ENCODE measurements around the gene SHF.

Gene SHF

DNA sequence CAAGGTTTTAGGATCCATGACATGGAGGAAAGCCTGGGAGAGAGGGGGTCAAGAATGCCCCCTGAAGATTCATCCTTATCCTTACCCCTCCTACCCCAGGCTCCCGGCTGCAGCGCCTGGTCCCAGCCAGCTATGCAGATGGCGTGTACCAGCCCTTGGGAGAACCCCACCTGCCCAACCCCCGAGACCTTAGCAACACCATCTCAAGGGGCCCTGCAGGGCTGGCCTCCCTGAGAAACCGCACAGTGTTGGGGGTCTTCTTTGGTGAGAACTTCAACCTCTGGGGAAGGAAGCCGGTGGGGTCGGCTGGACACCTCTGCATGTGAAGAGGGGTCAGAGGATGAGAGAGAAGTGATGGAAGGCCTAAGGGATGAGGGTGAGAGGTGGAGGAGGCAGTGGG is 53.7 kb downstream of the SHF start:
- TF ChIP-seq, protein P1, sequence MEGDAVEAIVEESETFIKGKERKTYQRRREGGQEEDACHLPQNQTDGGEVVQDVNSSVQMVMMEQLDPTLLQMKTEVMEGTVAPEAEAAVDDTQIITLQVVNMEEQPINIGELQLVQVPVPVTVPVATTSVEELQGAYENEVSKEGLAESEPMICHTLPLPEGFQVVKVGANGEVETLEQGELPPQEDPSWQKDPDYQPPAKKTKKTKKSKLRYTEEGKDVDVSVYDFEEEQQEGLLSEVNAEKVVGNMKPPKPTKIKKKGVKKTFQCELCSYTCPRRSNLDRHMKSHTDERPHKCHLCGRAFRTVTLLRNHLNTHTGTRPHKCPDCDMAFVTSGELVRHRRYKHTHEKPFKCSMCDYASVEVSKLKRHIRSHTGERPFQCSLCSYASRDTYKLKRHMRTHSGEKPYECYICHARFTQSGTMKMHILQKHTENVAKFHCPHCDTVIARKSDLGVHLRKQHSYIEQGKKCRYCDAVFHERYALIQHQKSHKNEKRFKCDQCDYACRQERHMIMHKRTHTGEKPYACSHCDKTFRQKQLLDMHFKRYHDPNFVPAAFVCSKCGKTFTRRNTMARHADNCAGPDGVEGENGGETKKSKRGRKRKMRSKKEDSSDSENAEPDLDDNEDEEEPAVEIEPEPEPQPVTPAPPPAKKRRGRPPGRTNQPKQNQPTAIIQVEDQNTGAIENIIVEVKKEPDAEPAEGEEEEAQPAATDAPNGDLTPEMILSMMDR (IDR thresholded peaks at IDR 0.05; ENCODE audit: low read depth, low read length), result no peak
- TF ChIP-seq EZH2phosphoT487 (IDR thresholded peaks at IDR 0.05; ENCODE audit: low read depth), result no peak
- H3K9ac ChIP-seq (ENCODE audit: low read length), result no peak overlapping the region
- no peaks in the 10 kb centered on the region for H3K79me2 ChIP-seq (ENCODE audit: low read length)
- H3K27me3 ChIP-seq (ENCODE audit: low read depth, low read length), result no peaks in the 10 kb centered on the region
- no peaks in the 10 kb centered on the region for H3K4me1 ChIP-seq (ENCODE audit: low read length)
- H3K27ac ChIP-seq (ENCODE audit: low read length), result no peak overlapping the region
- H3K4me2 ChIP-seq (ENCODE audit: low read length), result no peak overlapping the region
- no peak overlapping the region for H2AFZ ChIP-seq (ENCODE audit: low read depth, low read length)
- H3K9me3 ChIP-seq (ENCODE audit: insufficient read depth, low read length), result no peaks in the 10 kb centered on the region
- H3K36me3 ChIP-seq (replicated peaks; ENCODE audit: low read depth, low read length), result no peaks in the 10 kb centered on the region
- H4K20me1 ChIP-seq (ENCODE audit: insufficient read depth, low read length), result no peaks in the 10 kb centered on the region
- H3K4me3 ChIP-seq (ENCODE audit: low read length), result no peak overlapping the region

DNA sequence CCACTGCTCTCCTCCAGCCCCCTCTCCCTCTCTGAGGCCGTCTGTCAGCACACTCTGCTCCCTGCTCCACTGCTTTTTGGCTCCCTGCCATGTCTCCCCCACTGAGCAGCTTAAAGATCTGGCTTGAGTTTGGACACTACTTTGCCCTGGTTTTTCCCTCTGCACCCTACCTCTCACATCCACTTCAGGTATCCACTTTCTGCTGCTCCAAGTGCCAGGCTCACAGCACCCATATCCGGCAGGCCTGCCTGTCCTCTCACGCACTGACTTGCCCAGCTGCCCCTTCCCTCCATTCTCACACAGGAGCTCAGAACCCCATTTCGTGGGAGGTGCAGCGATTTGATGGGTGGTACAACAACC is 54.2 kb downstream of the SHF start:
- Histone ChIP-seq H2AFZ (ENCODE audit: low read depth, low read length) (no peak overlapping the region), H3K79me2 (ENCODE audit: low read length) (no peaks in the 10 kb centered on the region), H4K20me1 (ENCODE audit: insufficient read depth, low read length) (no peaks in the 10 kb centered on the region), H3K27me3 (ENCODE audit: low read depth, low read length) (no peaks in the 10 kb centered on the region), H3K9ac (ENCODE audit: low read length) (no peak overlapping the region), H3K27ac (ENCODE audit: low read length) (no peak overlapping the region), H3K36me3 (replicated peaks; ENCODE audit: low read depth, low read length) (no peaks in the 10 kb centered on the region), H3K4me3 (ENCODE audit: low read length) (no peak overlapping the region), H3K9me3 (ENCODE audit: insufficient read depth, low read length) (no peaks in the 10 kb centered on the region), H3K4me1 (ENCODE audit: low read length) (no peaks in the 10 kb centered on the region), H3K4me2 (ENCODE audit: low read length) (no peak overlapping the region)
- TF ChIP-seq EZH2phosphoT487 (IDR thresholded peaks at IDR 0.05; ENCODE audit: low read depth), result no peak

DNA sequence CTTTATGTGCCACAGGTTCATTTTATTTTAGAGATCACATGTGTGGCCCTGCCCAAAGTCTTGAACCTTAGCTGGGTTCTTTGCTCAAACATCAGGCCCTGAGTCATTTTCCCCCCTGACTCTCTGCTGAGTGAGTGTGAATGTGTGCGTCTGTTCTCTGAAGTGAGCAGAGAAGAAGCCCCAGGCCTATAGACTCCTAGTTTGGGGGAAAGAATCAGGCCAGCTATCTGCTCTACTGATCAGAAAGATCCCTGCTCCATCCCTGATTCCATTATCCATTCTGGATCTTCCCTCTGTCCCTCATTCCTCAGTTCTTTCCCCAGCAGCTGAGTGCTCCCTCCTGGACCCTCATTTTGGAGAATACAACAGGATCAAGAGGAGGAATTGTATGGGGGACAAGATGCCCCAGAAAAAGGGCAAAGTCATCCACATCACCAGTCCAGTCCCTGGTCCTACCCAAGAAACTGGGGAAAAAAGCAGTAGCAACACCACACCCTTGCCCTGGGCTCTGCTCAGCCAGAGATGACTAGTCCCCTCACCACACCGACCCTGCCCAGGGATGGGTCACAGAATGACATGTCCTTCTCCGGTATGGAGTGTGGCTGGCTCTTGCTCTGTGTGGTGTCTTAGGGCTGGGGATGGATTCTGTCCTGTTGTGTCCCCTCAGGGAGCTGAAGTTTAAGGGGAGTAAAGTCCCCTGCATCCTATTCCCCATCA is 54.8 kb downstream of the SHF start:
- Histone ChIP-seq H3K79me2 (ENCODE audit: low read length) (no peaks in the 10 kb centered on the region), H3K27ac (ENCODE audit: low read length) (no peak overlapping the region), H3K9me3 (ENCODE audit: insufficient read depth, low read length) (no peaks in the 10 kb centered on the region), H3K4me1 (ENCODE audit: low read length) (no peaks in the 10 kb centered on the region), H3K27me3 (ENCODE audit: low read depth, low read length) (no peaks in the 10 kb centered on the region), H4K20me1 (ENCODE audit: insufficient read depth, low read length) (no peaks in the 10 kb centered on the region), H3K4me2 (ENCODE audit: low read length) (no peak overlapping the region), H3K9ac (ENCODE audit: low read length) (no peak overlapping the region), H3K4me3 (ENCODE audit: low read length) (no peak overlapping the region), H3K36me3 (replicated peaks; ENCODE audit: low read depth, low read length) (no peaks in the 10 kb centered on the region), H2AFZ (ENCODE audit: low read depth, low read length) (no peak overlapping the region)
- no peak for TF ChIP-seq EZH2phosphoT487 (IDR thresholded peaks at IDR 0.05; ENCODE audit: low read depth)

DNA sequence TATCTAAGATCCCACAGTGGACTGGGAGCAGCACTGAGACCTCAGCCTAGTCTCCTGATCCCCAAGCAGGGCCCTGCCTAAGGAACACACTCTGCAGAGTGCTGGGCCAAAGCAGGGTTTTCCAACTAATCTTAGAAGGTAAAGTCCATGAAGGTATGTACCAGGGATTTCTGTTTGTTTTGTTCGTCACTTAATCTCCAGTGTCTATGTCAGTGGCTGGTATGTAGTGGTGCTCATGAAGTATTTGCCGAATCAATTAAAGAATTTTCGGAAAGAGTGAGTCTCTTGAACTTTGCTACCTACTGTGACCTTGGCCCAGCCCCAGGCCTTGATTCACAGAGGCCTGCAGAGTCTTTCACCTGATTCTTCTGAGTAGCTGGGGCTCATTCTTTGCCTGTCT is 56.3 kb downstream of the SHF start:
- Histone ChIP-seq H3K9me3 (ENCODE audit: insufficient read depth, low read length) (no peaks in the 10 kb centered on the region), H3K27ac (ENCODE audit: low read length) (no peak overlapping the region), H3K4me3 (ENCODE audit: low read length) (no peak overlapping the region), H4K20me1 (ENCODE audit: insufficient read depth, low read length) (no peaks in the 10 kb centered on the region), H3K27me3 (ENCODE audit: low read depth, low read length) (no peaks in the 10 kb centered on the region), H3K9ac (ENCODE audit: low read length) (no peak overlapping the region), H3K4me1 (ENCODE audit: low read length) (no peaks in the 10 kb centered on the region), H3K4me2 (ENCODE audit: low read length) (no peak overlapping the region), H2AFZ (ENCODE audit: low read depth, low read length) (no peak overlapping the region), H3K36me3 (replicated peaks; ENCODE audit: low read depth, low read length) (no peaks in the 10 kb centered on the region), H3K79me2 (ENCODE audit: low read length) (no peaks in the 10 kb centered on the region)
- TF ChIP-seq, protein P1 (IDR thresholded peaks at IDR 0.05; ENCODE audit: low read depth, low read length), result no peak
- no peak for TF ChIP-seq EZH2phosphoT487 (IDR thresholded peaks at IDR 0.05; ENCODE audit: low read depth)

DNA sequence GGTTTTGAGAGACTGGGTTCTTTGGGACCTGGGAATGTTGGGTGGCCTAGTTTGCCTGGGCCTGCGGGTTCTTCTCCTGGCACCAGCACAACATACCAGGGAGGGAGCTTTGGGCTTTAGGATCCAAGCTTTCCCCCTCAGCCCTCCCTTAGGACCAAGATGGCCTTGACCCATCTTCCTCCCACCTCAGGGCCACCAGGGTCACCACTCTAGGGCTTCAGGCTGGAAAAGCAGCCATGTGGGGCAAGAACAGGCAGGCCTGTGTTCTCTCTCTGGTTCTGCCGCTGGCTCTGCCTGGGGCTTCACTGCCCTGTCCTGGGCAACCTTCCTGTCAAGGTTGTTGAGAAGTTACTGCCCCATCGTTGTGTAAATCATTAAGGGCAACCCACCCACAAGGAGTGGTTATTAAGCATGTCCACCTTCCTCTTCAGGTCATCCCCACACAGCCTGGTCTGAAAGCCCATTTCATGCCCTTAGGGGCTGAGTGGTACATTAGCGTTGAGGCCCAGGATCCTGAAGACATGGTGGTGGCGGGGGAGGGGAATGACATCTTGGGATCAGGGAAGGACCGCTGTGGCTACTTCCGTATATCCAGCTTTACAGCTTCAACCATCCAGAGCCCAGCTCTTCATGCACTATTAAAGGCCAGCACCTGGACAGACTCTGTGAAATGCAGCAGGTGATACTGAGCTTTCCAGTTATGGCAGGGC is 57.3 kb downstream of the SHF start:
- Histone ChIP-seq H3K4me1 (ENCODE audit: low read length) (no peaks in the 10 kb centered on the region), H3K9me3 (ENCODE audit: insufficient read depth, low read length) (no peaks in the 10 kb centered on the region), H3K4me3 (ENCODE audit: low read length) (no peak overlapping the region), H3K79me2 (ENCODE audit: low read length) (no peaks in the 10 kb centered on the region), H2AFZ (ENCODE audit: low read depth, low read length) (no peak overlapping the region), H3K9ac (ENCODE audit: low read length) (no peak overlapping the region), H3K27ac (ENCODE audit: low read length) (no peak overlapping the region), H3K27me3 (ENCODE audit: low read depth, low read length) (peaks cover 11% of the 10 kb centered on the region), H4K20me1 (ENCODE audit: insufficient read depth, low read length) (no peaks in the 10 kb centered on the region), H3K36me3 (replicated peaks; ENCODE audit: low read depth, low read length) (no peaks in the 10 kb centered on the region), H3K4me2 (ENCODE audit: low read length) (no peak overlapping the region)
- TF ChIP-seq, protein P1 (IDR thresholded peaks at IDR 0.05; ENCODE audit: low read depth, low read length), result no peak
- no peak for TF ChIP-seq EZH2phosphoT487 (IDR thresholded peaks at IDR 0.05; ENCODE audit: low read depth)
